Stomach (tissue), 9 donors: Measurements from ENCODE around the gene MRPL53. TPM values are rescaled to one million over a fixed set of nuclear protein-coding genes. Genes with fewer than 3 reads are reported as not detected.

Experiments
- DNase-seq, 2 donors: peaks; one replicate each; pipeline versions ENCODE4 v3.0.0 to v3.0.0-alpha.2; 2013 to 2019
- H3K27ac ChIP-seq, 5 donors: fragments of 200-600 bp in 4 of 5; sonication (generic) in 4 of 5; one replicate each; pipeline ENCODE4 v1.5.1; 2013 to 2019; ENCODE audit warnings: mild to moderate bottlenecking in 1 of 5, moderate library complexity in 1 of 5
- H3K27me3 ChIP-seq, 3 donors: fragments of 200-600 bp; sonication (generic); one replicate each; pipeline ENCODE4 v1.5.1; 2017 to 2019; ENCODE audit warnings: mixed run types in 1 of 3
- H3K36me3 ChIP-seq, 4 donors: fragments of 200-600 bp; sonication (generic); 1 replicate in 3 of 4; 2 replicates in 1 of 4; pipeline ENCODE4 v1.5.1; 2016 to 2019
- H3K4me1 ChIP-seq, 4 donors: fragments of 200-600 bp; sonication (generic); one replicate each; pipeline ENCODE4 v1.5.1; 2016 to 2019
- H3K4me3 ChIP-seq, 4 donors: fragments of 200-600 bp; sonication (generic) in 3 of 4; one replicate each; pipeline ENCODE4 v1.5.1; 2016 to 2019; ENCODE audit warnings: mild to moderate bottlenecking in 1 of 4
- H3K9me3 ChIP-seq, 4 donors: fragments of 200-600 bp; sonication (generic); one replicate each; pipeline ENCODE4 v1.5.1; 2016 to 2019
- CTCF ChIP-seq, 7 experiments: fragments of 450-650 bp in 4 of 7; fragments of 200-600 bp in 3 of 7; sonication (generic) in 3 of 7; IDR thresholded peaks; one replicate each; pipeline ENCODE4 v1.5.1; 2016 to 2019; ENCODE audit warnings: antibody characterized with exemption in 7 of 7, control low read depth in 2 of 7, mild to moderate bottlenecking in 1 of 7
- EP300 ChIP-seq: sonication (generic); formaldehyde crosslinking; IDR thresholded peaks from one replicate; pipeline ENCODE4 v1.6.1; 2017; ENCODE audit warnings: antibody characterized with exemption
- POLR2A ChIP-seq, 4 donors: fragments of 450-650 bp; IDR thresholded peaks; one replicate each; pipeline ENCODE4 v1.6.1; 2016; ENCODE audit warnings: antibody characterized with exemption in 4 of 4, control low read depth in 2 of 4, mild to moderate bottlenecking in 1 of 4, moderate library complexity in 1 of 4
- POLR2AphosphoS5 ChIP-seq, 3 donors: sonication (generic); formaldehyde crosslinking; IDR thresholded peaks; one replicate each; pipeline ENCODE4 v1.6.1; 2016; ENCODE audit warnings: antibody characterized with exemption in 3 of 3
- WGBS, 5 donors: extraction: QIAGEN DNeasy Blood & Tissue Kit in 3 of 5; methylation state at CpG; one replicate each; pipeline versions ENCODE4 v1.1.5 to v1.1.7; 2013 to 2018; 5-methylcytosine and 5-hydroxymethylcytosine counted together
- intact Hi-C: fragments of 100-400 bp; cut with DNase I; formaldehyde crosslinking; loops from one replicate; pipeline ENCODE4 v1.15.1; 2023; ENCODE audit warnings: low total_unique reads
- polyA plus RNA-seq, 3 donors: library from polyadenylated mRNA; stranded (reverse); fragments of 200-250 nt; gene quantifications; one replicate each; pipeline ENCODE4 v1.2.3, GENCODE V29; 2013
- total RNA-seq, 5 donors: library from RNA; depleted of rRNA; stranded (reverse); fragments of >200 nt; gene quantifications; one replicate each; pipeline versions ENCODE4 v1.1.0 to v1.2.3, GENCODE V29; 2014 to 2016
- donor health status: healthy with polysubstance abuse.
- donor health status: Bipolar disorder and iron deficiency.
- donor health status: healthy.

MRPL53 gene
- total and polyA plus RNA-seq, 8 donors = 4.6 to 335 (median 81.3) TPM

GRCh38 chr2:74502720-74503505 lies 30.4 kb upstream of the MRPL53 start:
- 1 to 9% (median 1%) methylated on average over 35 to 67 of the region's 67 CpGs for WGBS, 5 donors
- intact Hi-C loops = no loop called here
- Histone ChIP-seq H3K4me3 (peak overlapping the region; percentile 47 to 67 (median 52)), H3K27me3 (peaks cover 0 to 63% (median 23%) of the 10 kb centered on the region in 3 donors), H3K27ac (peak overlapping the region; percentile 85 to 95 (median 93)), H3K9me3 (no peaks in the 10 kb centered on the region), H3K4me1 (peaks cover 67 to 81% (median 80%) of the 10 kb centered on the region in 4 donors), H3K36me3 (peaks cover 6 to 22% (median 17%) of the 10 kb centered on the region in 4 donors)
- TF ChIP-seq POLR2A (IDR thresholded peaks at IDR 0.05) (peak in 1 of 4 donors; percentile 49), CTCF (IDR thresholded peaks at IDR 0.05) (peak in 1 of 7 experiments; percentile 20), POLR2AphosphoS5 (IDR thresholded peaks at IDR 0.05) (peak; percentile 39 to 86 (median 82)), EP300 (no peak)
- DNase-seq = peak; percentile 87 to 94

DNA sequence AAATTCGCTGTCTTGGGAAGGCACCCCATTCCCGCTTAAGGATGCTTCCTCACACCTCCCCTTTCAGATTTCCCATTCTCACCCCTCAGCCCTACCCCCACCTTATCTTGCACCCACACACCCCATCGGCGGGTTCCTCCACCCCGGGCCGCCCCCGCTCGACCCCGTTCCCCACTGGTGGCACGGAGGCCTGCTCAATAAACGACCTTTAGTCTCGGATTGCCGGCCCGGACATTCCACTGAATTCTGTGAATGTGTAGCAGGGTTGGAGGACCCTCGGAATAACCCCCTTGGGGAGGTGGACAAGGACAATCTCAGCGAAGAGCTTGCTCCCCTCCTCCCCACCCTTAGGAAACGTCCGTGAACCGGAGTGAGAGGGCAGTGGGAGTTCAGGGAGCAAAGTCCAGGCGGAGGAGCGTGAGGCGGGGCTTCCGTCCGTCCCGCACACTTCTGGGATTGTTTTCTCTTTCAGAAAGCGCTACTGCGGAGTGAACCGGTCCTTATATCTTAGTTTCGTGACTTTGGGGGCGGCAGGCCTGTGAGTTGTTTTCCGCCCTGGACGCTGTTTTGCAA lies 29.8 kb upstream of the MRPL53 start:
- intact Hi-C loops = no loop called here
- peaks cover 71 to 86% (median 85%) of the 10 kb centered on the region in 4 donors for H3K4me1 ChIP-seq

DNA sequence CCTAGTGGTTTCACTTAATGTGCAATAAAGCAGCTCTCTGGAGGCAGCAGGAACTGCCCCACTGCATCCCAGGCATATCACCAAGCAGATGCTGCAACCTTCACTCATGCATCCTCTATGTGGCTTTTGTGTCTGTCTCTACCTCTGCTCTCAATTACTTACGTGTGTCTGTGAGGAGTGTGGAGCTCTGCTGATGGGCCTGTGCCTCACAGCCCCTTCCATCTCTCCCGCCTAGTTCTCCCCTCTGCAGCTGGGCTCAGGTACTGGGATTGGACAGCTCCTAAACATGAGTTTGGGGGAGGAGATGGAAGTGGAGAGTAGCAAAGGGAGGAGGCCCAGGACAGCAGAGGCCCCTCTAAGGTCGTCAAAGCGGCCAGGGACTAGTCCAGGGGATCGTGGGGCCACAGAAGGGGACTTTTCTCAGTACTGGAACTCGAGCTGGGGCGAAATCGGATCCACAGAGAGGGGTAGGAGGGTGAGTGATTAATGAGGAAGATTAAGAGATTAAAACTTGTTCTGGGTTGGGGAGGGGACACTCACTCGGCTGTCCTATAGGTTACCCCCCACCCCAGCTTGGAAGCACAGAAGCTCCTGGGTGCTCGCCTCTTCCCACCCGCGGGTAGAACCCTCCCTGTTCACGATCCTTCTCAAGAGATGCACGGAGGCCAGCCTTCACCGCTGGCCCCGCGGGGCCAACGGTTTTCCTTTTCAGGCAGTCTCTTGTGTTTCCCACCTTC lies 29.0 kb upstream of the MRPL53 start:
- Histone ChIP-seq H3K9me3 (no peaks in the 10 kb centered on the region), H3K27me3 (peaks cover 0 to 77% (median 30%) of the 10 kb centered on the region in 3 donors), H3K4me3 (peak overlapping the region in 1 of 4 donors; percentile 67), H3K4me1 (peaks cover 67 to 82% (median 79%) of the 10 kb centered on the region in 4 donors), H3K27ac (peak overlapping the region in 1 of 5 donors; percentile 93), H3K36me3 (peaks cover 6 to 22% (median 17%) of the 10 kb centered on the region in 4 donors)
- WGBS, 5 donors = 74 to 87% (median 81%) methylated on average over 18 of the region's 18 CpGs
- no peak for TF ChIP-seq EP300
- TF ChIP-seq POLR2A (IDR thresholded peaks at IDR 0.05) = no peak
- TF ChIP-seq CTCF (IDR thresholded peaks at IDR 0.05) = no peak
- TF ChIP-seq POLR2AphosphoS5 (IDR thresholded peaks at IDR 0.05) = no peak
- intact Hi-C loops = no loop called here
- no peak for DNase-seq

More for the DNA sequence above, 29.8 kb upstream of the MRPL53 start:
- WGBS, 5 donors = 15 to 26% (median 17%) methylated on average over 32 of the region's 32 CpGs
- H3K4me3 ChIP-seq = peak overlapping the region; percentile 47 to 67 (median 52)
- peaks cover 0 to 70% (median 30%) of the 10 kb centered on the region in 3 donors for H3K27me3 ChIP-seq
- peak; percentile 68 to 85 for DNase-seq
- no peaks in the 10 kb centered on the region for H3K9me3 ChIP-seq
- H3K27ac ChIP-seq = peak overlapping the region; percentile 85 to 95 (median 93)
- no peak for TF ChIP-seq EP300
- peak in 2 of 3 donors; percentile 61 to 72 for TF ChIP-seq POLR2AphosphoS5 (IDR thresholded peaks at IDR 0.05)
- TF ChIP-seq POLR2A (IDR thresholded peaks at IDR 0.05) = no peak
- no peak for TF ChIP-seq CTCF (IDR thresholded peaks at IDR 0.05)
- H3K36me3 ChIP-seq = peaks cover 6 to 22% (median 17%) of the 10 kb centered on the region in 4 donors

DNA sequence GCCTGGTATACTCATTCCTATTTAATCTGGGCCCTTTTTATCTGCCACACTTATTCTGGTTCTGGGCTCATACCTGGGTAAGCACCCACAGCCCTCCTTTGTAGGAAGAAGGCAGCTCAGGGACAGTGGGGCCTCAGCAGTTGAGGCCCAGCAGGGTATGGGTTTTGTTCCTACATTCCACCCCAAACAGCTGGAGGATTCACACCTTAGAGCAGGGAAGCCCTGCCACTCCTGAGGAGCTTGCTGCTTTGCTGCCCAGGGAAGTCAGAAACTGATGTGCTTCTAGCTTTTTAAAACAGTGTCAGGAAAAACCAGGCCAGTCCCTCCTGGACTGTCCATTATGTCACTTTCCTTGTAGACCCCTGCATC lies 28.1 kb upstream of the MRPL53 start:
- Histone ChIP-seq H3K4me3 (no peak overlapping the region), H3K27ac (no peak overlapping the region), H3K4me1 (peaks cover 57 to 73% (median 70%) of the 10 kb centered on the region in 4 donors), H3K27me3 (peaks cover 0 to 77% (median 30%) of the 10 kb centered on the region in 3 donors), H3K36me3 (peaks cover 6 to 13% (median 11%) of the 10 kb centered on the region in 4 donors), H3K9me3 (no peaks in the 10 kb centered on the region)
- DNase-seq = no peak
- TF ChIP-seq POLR2AphosphoS5 (IDR thresholded peaks at IDR 0.05) (no peak), CTCF (IDR thresholded peaks at IDR 0.05) (no peak), EP300 (no peak), POLR2A (IDR thresholded peaks at IDR 0.05) (no peak)
- intact Hi-C loops = no loop called here
